Measurements from ENCODE around the gene ZNF366.

ZNF366 gene

DNA sequence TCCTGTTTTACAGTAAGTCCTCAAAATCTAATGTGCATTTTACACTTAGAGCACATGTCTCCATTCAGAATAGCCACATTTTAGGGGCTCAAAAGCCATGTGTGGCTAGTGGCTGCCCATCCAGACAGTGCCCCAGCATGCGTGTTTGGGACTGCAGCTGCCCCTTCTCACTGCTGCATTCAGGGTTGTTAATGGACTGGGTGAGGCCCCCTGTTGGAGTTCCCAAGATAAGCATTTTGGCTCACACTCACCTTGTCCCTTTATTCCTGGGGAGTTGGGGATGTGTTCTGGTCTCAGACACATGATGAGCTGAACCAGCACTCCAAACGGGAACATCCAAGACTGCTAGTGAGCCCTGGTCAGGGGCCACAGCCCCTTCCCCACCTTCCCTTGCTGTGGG lies 22.2 kb upstream of the ZNF366 start:
- no peaks in the 10 kb centered on the region for H3K79me2 ChIP-seq (ENCODE audit: insufficient read depth, low read depth)
- no peaks in the 10 kb centered on the region for H3K4me1 ChIP-seq (ENCODE audit: low read depth, poor library complexity, severe bottlenecking)
- H3K27ac ChIP-seq = no peak overlapping the region
- H3K4me3 ChIP-seq (IDR thresholded peaks at IDR 0.05; ENCODE audit: insufficient read depth, low read depth, low read length) = no peak overlapping the region
- no peak for TF ChIP-seq CTCF (conservative IDR thresholded peaks at IDR 0.05; ENCODE audit: low read depth, low read length)
- H3K9ac ChIP-seq = no peak overlapping the region
- no peaks in the 10 kb centered on the region for H3K27me3 ChIP-seq (ENCODE audit: insufficient read depth, low read depth)
- H3K4me2 ChIP-seq = no peak overlapping the region
- H3K36me3 ChIP-seq (ENCODE audit: insufficient read depth) = no peaks in the 10 kb centered on the region
- H4K20me1 ChIP-seq (ENCODE audit: insufficient read depth) = no peaks in the 10 kb centered on the region
- no peak overlapping the region for H2AFZ ChIP-seq (ENCODE audit: low read depth)

DNA sequence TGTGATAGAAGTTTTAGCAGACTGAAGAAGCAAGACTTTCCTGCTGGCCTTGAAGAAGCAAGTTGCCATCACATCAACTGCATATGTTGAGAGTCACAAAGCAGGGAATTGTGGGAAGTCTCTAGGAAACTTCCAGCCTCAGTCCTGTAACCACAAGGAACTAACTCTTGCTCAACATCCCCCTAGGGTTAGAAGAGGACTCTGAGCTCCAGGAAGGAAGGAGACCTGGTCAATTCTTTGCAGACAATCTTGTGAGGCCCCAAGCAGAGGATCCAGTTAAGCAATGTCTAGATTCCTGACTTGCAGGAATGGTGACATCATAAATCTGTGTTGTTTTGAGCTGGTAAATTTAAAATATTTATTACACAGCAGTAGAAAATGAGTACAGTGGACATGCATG lies 18.6 kb upstream of the ZNF366 start:
- Histone ChIP-seq H4K20me1 (ENCODE audit: insufficient read depth) (no peaks in the 10 kb centered on the region), H3K4me3 (IDR thresholded peaks at IDR 0.05; ENCODE audit: insufficient read depth, low read depth, low read length) (no peak overlapping the region), H3K36me3 (ENCODE audit: insufficient read depth) (no peaks in the 10 kb centered on the region), H3K4me1 (ENCODE audit: low read depth, poor library complexity, severe bottlenecking) (no peaks in the 10 kb centered on the region), H3K4me2 (no peak overlapping the region), H3K9ac (no peak overlapping the region), H3K79me2 (ENCODE audit: insufficient read depth, low read depth) (no peaks in the 10 kb centered on the region), H3K27me3 (ENCODE audit: insufficient read depth, low read depth) (no peaks in the 10 kb centered on the region), H2AFZ (ENCODE audit: low read depth) (no peak overlapping the region), H3K27ac (no peak overlapping the region)
- no peak for TF ChIP-seq CTCF (conservative IDR thresholded peaks at IDR 0.05; ENCODE audit: low read depth, low read length)

DNA sequence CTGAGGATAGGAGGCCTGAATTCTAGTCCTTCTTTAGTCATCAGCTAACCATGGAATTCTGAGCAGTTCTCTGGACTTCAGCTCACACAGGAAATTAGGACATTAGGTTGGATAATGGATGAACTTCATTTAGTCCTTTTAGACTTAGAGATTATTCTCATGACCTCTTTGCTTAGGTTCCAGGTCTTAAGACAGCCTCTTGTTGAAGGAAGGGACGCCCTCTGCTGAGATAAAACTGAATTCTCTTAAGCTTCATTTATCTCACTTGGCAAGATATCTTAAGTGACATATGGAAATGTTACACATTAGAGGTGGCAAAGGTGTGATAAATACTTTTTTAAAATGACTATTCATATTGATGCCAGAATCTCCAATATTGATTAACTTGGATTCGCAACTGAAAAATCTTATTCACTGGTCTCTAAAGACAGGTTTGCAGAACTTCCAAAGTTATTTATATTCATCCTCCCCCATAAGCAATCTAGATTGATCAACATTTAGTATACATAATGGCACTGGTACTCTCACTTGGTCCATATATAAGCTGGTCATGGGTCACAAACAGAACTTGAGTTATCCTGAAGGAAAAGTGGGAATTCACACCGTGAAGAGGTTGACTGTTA lies 16.9 kb upstream of the ZNF366 start:
- no peak overlapping the region for H3K27ac ChIP-seq
- no peaks in the 10 kb centered on the region for H3K4me1 ChIP-seq (ENCODE audit: low read depth, poor library complexity, severe bottlenecking)

DNA sequence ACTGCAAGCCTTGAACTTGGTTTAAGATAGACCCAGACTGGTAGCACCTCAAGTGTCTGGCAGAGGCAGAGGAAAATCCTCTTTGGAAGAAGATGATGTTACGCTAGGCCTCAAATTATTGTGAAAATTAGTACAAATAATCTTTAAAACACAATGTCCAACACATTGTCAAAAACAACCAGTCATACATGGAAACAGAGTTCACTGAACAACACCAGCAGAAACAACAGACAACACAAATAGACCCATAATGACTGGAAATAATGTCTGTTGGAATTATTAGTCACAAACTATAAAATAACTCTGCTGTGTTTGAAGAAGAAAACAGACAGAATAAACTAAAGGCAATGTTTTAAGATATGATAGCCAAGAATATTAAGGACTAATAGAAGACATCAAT lies 15.4 kb upstream of the ZNF366 start:
- Histone ChIP-seq H3K79me2 (ENCODE audit: insufficient read depth, low read depth) (no peaks in the 10 kb centered on the region), H3K27ac (no peak overlapping the region), H3K27me3 (ENCODE audit: insufficient read depth, low read depth) (no peaks in the 10 kb centered on the region), H3K36me3 (ENCODE audit: insufficient read depth) (no peaks in the 10 kb centered on the region), H3K9ac (no peak overlapping the region), H3K4me3 (IDR thresholded peaks at IDR 0.05; ENCODE audit: insufficient read depth, low read depth, low read length) (no peak overlapping the region), H4K20me1 (ENCODE audit: insufficient read depth) (no peaks in the 10 kb centered on the region), H3K4me2 (no peak overlapping the region), H2AFZ (ENCODE audit: low read depth) (no peak overlapping the region), H3K4me1 (ENCODE audit: low read depth, poor library complexity, severe bottlenecking) (no peaks in the 10 kb centered on the region)
- no peak for TF ChIP-seq CTCF (conservative IDR thresholded peaks at IDR 0.05; ENCODE audit: low read depth, low read length)

More for the DNA sequence above, 16.9 kb upstream of the ZNF366 start:
- Histone ChIP-seq H3K36me3 (ENCODE audit: insufficient read depth) (no peaks in the 10 kb centered on the region), H4K20me1 (ENCODE audit: insufficient read depth) (no peaks in the 10 kb centered on the region), H3K27me3 (ENCODE audit: insufficient read depth, low read depth) (no peaks in the 10 kb centered on the region), H3K4me3 (IDR thresholded peaks at IDR 0.05; ENCODE audit: insufficient read depth, low read depth, low read length) (no peak overlapping the region), H3K79me2 (ENCODE audit: insufficient read depth, low read depth) (no peaks in the 10 kb centered on the region), H3K9ac (no peak overlapping the region), H2AFZ (ENCODE audit: low read depth) (no peak overlapping the region), H3K4me2 (no peak overlapping the region)
- peak; percentile 44 for TF ChIP-seq CTCF (conservative IDR thresholded peaks at IDR 0.05; ENCODE audit: low read depth, low read length)
